GM19099 (cell line): Measurements from ENCODE around the gene IMMP2L.

Experiments
- POLR2A ChIP-seq: IDR thresholded peaks from 3 replicates; pipeline ENCODE4 v1.6.1; 2011; ENCODE audit warnings: low read depth; ENCODE audit not compliant: insufficient read length; ENCODE audit errors: extremely low read depth

Gene IMMP2L

DNA sequence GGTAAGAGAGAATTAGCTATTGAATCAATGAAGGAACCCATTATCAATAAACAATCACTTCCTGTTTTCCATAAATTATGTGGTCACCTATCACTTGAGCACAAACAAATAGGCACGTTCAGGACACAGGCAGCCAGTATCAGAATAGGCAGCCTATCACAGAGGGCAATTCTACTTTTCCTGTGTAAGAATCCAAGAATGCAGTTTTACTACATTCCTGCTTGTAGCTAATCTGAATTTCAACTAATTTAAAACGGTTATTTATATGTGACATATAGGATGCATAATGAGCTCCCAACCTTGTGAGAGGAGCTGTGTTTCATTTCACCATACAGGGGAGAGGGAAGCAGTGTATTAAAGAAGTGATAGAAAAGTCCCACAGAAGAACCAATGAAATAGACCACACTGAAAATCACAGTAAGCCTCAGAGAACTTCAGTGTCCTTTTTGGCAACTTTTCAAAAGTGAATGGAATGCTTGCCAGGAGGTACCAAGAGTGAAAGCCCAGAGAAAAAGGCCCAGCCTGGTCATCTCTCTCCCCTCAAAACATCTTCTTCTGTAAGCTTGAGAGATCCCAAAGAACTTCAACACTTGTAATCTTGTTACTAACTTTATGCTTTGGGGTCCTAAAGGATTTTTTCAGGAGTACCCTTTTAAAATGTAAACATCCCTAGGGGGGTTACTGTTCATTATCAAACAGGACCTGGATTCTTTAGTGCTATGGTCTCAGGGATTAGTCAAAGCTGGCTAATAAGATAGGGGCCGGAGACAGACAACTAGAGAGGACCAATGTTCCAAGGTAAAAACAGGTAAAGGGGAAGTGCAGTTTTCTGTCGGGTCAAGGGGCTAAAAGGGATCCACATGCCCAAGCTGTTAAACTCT is 1.3 kb downstream of the IMMP2L start:
- TF ChIP-seq POLR2A, result no peak

DNA sequence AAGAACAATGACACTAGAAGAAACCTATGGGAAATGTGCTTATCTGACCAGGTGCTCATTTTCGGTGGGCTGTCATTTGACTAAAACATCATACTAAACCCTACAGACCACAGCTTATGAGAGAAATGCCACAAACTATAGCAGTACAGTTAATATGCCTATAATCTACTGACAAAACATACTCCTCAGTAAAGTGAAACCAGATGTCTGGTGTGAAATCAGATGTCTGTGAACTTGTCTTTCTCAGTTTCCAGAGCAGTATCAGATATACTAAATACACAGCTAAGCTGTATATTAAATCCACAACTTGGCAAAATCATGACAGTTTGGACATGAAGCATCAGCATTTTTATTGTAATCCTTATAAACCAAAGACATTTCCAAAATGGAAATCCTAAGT is 3.3 kb downstream of the IMMP2L start:
- no peak for TF ChIP-seq POLR2A

DNA sequence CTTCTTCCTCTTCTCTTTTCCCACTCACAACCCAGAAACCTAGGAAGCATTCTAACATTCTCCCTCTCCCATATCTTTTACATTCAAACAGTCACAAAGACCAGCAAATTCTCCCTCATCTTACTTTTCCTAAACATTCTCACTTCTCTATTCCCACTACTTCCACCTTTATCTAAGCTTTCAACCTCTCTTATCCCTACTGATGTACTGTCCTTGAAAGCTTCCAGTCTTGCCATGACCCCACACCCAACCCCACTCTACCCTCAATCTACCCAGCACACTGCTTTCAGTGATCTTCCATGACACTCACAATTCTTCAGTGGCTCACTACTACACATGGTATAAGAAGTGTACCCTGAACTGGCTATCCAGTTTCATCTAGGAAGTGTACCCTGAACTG is 5.3 kb downstream of the IMMP2L start:
- no peak for TF ChIP-seq POLR2A

DNA sequence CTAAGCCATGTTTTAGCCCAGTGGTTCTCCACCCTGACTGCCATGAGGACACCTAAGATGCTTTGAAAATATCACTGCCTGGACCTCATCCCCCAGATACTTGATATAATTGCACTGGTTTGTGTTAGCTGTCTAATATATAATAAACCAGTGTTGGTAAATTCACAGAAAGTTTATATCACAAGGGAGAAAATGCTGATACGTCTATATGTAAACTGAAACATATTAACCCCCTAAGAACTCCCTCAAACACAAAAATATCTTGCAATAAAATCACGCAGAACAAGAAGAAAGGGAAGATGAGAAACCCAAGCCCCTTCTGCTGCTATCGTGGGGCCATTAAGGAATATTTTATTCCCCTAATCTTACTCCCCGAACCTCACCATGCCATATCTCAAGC is 8.2 kb downstream of the IMMP2L start:
- no peak for TF ChIP-seq POLR2A

DNA sequence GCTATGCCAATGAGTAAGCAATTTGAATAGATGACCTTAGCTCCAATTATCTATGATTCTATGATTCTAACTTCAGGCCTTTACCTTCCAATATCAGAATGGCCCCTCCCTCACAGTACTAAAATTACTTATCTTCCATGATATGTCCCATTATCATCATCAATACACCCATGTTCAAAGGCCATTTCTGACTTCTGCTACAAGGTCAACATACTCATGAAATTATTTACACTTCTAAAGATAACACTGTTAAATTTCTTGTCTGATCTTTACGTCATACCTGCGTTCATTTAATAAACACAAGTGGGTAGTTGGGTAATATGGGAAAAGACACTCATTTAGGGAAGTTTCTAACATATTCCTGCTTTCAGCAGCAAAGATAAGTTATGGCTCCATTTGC is 21.2 kb downstream of the IMMP2L start:
- TF ChIP-seq POLR2A, result no peak

DNA sequence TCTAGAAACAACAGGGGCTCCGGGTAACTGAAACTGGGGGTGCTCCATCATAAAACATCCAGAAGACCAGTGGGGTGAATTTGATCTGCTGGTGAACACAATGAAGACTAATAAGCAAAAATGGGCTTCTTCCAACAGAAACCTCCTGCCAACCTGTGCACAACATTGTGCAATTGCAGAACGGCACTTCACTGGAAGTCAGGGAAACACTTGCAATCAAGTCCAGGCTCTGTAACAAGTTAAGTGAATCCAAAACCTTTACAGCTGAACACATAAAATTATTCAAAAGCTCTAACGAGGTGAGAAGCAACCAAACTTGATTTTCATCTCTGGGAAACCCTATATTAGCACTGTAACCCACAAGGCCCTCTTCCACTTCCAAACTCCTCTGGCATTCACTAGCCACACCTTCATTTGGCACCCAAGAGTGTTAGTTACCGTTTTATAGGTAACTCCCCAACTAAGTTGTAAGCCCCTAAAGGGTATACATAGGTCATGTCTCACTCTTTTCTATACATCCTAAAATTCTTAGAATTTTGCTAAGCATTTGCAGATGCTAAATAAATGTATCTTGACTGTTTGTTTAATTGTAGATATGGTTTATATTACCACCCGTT is 22.0 kb downstream of the IMMP2L start:
- TF ChIP-seq POLR2A, result no peak

DNA sequence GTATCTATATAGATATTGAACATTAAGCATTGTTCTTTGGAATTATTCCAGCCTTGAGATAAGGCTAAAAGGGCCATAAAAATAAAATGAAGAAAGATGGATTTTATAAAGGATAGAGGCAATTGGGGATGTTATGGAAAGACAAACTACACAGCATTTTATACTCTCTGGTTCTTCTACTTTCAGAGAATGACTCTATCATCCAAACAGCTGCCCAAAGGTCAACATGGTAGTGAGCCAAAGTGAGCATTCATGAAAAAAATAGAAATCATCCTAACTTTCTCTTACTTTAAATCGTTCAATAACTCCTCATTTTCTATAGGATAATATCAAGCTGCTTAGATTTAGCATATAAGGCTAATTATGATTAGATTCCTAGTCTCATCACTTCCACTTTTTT is 25.2 kb downstream of the IMMP2L start:
- TF ChIP-seq POLR2A, result no peak

DNA sequence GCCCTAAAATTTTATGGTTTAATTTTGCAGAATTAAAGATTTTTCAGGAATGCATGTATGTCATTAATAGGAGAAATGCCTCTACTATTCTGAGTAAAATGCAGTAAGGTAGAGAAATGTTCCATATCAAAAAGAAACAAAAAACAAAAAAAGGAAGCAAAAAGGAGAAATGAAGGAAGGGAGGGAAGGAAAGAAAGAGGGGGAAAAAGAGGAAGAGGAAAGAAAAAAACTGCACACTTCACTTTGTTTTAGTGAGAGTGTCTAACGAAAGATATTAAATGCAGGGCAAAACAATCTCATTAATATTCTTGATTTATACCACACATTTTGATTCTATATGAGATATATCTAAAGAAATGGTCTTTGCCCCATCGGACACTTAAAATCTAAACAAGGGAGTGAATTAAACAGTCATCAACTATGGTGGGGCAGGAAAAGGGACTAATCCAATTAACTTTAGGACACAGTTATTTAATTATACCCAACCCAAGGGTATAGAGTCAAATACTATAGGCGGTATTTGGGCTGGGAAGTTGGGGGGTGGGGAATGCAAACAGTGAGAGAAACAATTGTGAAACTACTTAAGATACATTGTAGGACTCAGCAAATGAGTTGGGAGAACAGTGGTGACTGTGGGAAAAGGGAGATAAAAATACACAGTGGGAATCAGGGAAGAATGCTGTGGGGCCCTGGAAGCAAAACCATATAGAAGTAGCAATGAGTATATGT is 27.0 kb downstream of the IMMP2L start:
- no peak for TF ChIP-seq POLR2A

DNA sequence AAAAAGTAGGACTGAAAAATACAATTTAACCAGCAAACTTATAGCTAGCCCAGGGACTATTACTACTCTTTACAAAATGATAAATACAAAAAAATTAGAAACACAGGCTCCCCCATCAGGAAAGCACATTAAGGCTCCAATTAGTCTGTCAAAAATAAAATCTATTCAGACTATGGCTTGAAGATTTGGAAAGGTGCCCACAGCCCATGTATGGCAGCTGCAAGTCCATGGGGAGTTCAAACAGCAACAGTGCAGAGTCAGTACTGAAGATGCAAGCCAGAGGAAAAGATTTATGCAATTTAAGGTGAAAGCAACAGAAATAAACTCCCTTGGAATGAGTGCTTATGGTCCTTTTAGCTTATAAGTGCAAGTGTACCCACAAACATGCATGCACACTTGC is 29.7 kb downstream of the IMMP2L start:
- TF ChIP-seq POLR2A, result no peak

DNA sequence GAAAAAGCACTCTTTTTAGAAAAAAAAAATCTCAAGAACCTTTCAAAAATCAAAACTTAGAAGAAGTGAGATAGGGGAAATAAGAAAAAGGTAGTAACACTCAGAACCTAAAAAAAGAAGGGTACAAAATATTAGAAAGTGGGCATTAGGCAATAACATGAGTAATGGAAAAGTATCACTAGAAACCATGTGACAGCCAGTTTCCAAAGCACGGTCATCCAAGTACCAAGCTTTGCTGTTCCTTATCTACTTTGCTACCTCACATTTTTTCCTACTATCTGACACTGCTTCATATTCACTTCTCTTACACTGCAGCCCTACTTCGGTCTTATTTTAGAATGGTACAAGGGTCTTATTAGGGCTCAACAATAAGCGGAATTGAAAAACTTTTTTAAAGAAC is 30.3 kb downstream of the IMMP2L start:
- TF ChIP-seq POLR2A, result no peak

DNA sequence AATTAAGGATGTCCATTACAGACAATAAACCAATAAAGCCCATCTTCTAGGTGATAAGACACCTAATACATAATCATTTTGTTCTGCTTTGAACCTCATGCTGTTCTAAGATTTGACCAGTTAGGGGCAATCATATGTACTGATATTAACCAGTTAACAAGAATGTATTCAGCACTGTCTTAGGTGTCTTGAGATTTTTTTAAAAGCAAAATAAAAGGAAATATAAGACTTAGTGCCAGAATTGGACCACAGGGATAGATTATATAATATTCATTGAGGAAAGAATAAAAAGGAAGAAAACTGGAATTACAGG is 32.0 kb downstream of the IMMP2L start:
- TF ChIP-seq POLR2A, result no peak

DNA sequence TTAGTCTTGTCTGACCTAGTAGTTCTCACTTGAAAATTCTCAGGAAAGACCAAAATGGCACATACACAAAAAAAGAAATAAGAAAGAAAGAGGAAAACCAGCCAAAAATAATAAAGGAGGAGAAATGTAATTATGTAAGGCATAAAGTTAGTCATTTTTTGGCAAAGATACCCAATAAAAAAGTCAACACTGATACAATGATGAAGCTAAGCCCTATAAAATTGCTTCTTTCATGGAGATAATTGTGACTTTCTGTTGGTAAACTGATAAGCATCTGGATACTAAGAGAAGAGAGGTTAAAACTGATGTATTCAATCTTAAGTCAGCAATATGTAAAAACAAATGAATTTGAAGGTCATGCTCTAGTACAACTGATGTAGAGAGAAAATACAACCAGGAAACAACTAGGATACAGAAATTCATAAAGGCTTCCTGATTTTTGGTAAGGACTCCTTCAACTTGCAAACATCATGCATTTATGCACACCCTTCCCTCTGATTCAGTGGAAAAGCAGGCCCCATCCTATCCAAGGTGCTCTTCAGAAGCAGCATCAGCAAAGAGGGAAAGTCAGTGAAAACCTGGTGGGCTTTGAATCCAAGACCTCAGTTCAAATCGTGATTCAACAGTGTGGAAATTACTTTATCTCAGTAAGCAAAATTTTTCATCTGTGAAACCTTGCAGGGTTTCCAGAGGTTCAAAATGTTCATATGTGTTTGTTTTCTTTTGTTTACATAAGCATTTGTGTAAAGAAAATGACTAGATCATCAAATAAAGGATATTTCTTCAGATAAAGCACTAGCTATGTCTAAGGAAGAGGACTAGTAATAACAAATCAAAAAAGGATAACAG is 32.6 kb downstream of the IMMP2L start:
- no peak for TF ChIP-seq POLR2A

DNA sequence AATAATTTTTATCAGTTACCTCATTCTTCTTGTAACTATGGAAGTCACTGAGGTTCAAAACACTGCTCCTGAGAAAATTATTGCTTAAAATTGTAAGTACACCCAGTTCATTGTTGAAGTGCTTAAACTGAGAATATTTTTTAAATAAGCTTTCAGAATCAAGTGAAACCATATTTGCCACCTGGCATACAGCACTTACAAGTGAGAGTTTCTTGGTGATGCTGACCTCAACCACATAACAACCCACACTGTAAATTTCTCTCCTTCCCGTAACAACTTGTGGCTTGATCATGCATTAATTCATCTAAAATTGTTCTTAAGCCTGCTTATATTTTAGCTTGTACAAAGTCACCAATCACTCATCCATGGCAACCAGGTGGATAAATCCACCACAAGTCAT is 34.0 kb downstream of the IMMP2L start:
- no peak for TF ChIP-seq POLR2A

DNA sequence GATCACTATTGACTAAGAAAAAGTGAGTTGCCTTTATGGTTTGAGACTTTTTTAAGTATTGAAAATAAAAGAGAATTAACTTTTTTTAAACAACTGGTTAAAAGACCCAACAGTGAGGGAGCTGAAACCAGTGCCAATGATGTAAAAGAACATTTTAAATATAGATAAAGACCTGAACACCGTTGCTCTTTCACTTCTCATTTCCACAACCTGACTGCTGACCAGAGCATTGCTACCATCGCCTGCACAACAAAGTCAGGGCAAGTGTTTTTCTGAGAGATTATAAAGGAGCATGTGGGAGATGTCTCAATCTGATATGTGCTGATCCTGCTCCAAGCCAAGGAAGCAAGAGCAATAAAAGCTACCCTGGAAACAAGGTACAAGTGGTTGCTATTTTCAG is 34.7 kb downstream of the IMMP2L start:
- TF ChIP-seq POLR2A, result no peak

DNA sequence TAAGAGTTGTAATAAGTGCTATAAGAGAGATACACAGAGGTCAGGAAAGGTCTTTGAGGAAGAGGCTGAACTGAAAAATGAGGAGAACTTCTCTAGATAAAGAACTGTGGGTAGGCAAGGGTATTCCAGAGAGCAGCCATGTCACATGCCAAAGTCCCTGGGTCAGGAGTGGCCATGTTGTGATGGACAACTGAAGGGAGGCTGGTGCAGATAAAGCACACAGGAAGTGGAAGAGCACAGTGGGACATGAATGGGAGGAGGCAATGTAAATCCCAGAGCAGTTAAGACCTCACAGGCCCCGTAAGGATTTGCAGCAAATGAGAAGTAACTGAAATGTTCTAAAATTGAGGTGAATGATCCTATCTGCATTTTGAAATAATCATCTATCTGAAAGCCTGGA is 37.2 kb downstream of the IMMP2L start:
- no peak for TF ChIP-seq POLR2A

DNA sequence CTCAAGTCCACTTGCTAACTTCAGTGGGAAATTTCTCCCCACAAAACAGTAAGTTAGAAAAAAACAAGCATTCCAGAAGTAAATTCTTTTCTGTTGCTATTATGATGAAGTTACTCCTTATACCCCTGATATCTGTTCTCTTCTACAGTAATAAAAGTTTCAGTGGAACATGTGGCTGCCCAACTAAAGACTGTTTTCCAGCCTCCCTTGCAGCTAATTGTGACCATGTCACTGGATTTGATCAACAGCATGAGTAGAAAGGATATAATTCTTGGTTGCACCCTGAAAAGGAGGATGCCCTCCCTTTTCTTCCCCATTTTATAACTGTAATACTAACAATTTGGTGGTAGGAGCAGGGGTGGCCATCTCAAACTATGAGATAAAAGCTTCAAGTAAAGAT is 40.6 kb downstream of the IMMP2L start:
- no peak for TF ChIP-seq POLR2A

DNA sequence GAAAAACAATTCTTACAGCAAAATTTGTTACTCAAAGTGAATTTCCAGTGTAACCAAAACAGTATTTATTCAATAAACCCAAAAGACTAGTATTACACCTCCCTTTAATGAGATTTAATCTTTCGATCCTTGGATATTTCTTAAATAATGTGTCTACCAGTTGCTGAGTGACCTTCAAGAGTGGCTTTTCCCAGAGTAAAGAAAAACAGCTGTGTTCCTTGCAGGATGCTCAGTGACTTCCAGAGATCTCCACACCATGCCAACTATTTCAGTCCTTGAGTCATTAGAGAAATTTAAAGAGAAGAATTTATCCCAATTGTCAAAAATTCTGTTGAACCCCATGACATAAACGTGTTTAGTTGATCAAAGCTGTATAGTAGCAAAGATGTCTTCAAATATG is 44.0 kb downstream of the IMMP2L start:
- TF ChIP-seq POLR2A, result no peak
